ENCODE measurements around the gene FSTL4.

Gene FSTL4

DNA sequence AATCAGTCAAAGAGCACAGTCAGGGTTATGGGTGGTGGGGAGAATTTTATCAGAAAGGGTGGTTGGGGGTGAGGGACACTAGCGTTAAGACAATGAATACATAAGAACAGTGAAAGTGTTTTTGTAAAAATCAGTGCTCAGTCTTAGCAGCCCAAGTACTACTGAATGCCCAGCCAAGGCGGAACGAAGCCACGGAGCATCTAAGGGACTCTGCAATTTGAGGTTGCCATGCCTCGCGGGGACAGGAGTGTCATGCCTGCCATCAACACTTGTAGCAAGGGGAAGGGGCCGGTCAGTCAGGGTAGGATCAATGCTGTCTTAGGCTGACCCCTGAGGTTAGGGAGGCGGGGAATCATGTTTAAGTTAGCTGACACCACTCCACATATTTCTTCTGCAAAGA lies 13.3 kb downstream of the FSTL4 start:
- H3K4me3 ChIP-seq: no peak overlapping the region
- H4K20me1 ChIP-seq: no peaks in the 10 kb centered on the region
- peaks cover 6% of the 10 kb centered on the region; the same call in 1 of the 2 replicates for H3K4me1 ChIP-seq
- H3K27ac ChIP-seq: no peak overlapping the region
- TF ChIP-seq Cebpa-rat (IDR thresholded peaks at IDR 0.05): no peak
- no peaks in the 10 kb centered on the region for H3K9me3 ChIP-seq
- H3K27me3 ChIP-seq: no peaks in the 10 kb centered on the region
- no peak overlapping the region for H3K4me2 ChIP-seq
- no peak overlapping the region for H3K9ac ChIP-seq
- no peaks in the 10 kb centered on the region for H3K36me3 ChIP-seq

DNA sequence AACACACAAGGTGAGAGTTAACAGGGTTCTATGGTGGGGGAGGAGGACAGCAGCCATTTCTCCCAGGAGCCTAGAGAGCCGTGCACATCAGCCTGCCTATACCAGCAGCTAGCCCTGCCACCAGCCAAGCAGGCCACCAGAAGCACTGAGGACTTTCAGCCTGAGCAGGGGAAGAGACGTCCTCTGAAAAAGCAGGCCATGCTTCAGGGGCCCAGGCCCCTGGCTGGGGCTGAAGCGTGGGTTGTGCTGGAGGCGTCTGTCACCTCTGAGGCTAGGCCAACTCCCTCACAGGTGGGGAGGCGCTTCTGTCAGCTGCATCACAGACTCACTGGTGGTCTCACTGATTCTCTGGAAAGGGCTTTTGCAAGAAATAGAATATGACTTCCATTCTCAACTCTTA lies 16.3 kb downstream of the FSTL4 start:
- H3K9me3 ChIP-seq: no peaks in the 10 kb centered on the region
- H3K4me1 ChIP-seq: peaks cover 6% of the 10 kb centered on the region; the same call in 1 of the 2 replicates
- no peak for TF ChIP-seq Cebpa-rat (IDR thresholded peaks at IDR 0.05)
- no peak overlapping the region for H3K27ac ChIP-seq
- H3K9ac ChIP-seq: no peak overlapping the region
- H3K4me3 ChIP-seq: no peak overlapping the region
- no peaks in the 10 kb centered on the region for H4K20me1 ChIP-seq
- no peaks in the 10 kb centered on the region for H3K27me3 ChIP-seq
- no peaks in the 10 kb centered on the region for H3K36me3 ChIP-seq
- no peak overlapping the region for H3K4me2 ChIP-seq

DNA sequence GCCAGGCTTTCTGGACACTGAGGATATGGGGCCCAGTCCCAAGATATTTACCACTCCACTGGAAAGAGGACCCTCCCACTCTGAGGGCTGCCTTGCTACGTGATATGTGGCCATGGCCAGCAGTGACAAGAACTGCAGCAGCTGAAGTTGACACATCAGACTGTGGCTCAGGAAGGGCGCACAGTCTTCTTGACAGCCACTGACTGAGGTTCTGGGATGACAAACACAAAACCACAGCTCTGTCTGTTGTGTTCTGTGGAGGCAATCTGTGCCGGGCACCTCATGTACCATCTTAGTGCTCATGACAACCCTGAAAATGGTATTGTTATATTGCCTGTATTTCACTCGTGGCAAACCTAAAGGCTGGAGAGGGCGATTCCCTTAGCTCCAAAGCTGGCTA lies 16.9 kb downstream of the FSTL4 start:
- Histone ChIP-seq H3K4me1 (peaks cover 6% of the 10 kb centered on the region; the same call in 1 of the 2 replicates), H3K9ac (no peak overlapping the region), H3K9me3 (no peaks in the 10 kb centered on the region), H3K27ac (no peak overlapping the region), H3K27me3 (no peaks in the 10 kb centered on the region), H4K20me1 (no peaks in the 10 kb centered on the region), H3K36me3 (no peaks in the 10 kb centered on the region), H3K4me3 (no peak overlapping the region), H3K4me2 (no peak overlapping the region)
- no peak for TF ChIP-seq Cebpa-rat (IDR thresholded peaks at IDR 0.05)

DNA sequence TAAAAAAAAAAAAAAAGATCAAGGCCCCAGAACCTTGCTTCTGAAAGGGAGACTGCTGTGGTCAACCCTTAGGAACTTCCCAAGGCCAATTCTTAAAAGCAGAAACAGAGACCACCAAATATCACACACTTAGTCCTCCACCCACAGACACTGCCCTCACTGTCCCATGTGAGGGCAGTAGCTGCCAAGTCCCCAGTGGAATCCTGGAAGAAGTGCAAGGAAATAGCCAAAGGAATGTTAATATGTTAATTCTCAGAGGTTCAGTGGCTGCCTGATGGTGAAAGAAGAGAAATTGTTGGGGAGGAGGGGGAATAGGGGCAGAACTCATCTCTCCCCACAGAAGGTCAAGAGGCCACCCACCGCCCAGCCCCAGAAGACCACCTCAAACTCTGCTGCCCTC lies 23.1 kb downstream of the FSTL4 start:
- no peak for TF ChIP-seq Cebpa-rat (IDR thresholded peaks at IDR 0.05)
- H3K9ac ChIP-seq: no peak overlapping the region
- H3K27ac ChIP-seq: no peak overlapping the region
- no peaks in the 10 kb centered on the region for H3K4me1 ChIP-seq
- H3K4me3 ChIP-seq: no peak overlapping the region
- H3K36me3 ChIP-seq: no peaks in the 10 kb centered on the region
- no peaks in the 10 kb centered on the region for H3K9me3 ChIP-seq
- H3K4me2 ChIP-seq: no peak overlapping the region
- H3K27me3 ChIP-seq: no peaks in the 10 kb centered on the region
- H4K20me1 ChIP-seq: no peaks in the 10 kb centered on the region

- no peak overlapping the region for H3K9ac ChIP-seq
- no peaks in the 10 kb centered on the region for H3K27me3 ChIP-seq
- no peak overlapping the region for H3K4me2 ChIP-seq
- TF ChIP-seq Cebpa-rat (IDR thresholded peaks at IDR 0.05): no peak
- no peaks in the 10 kb centered on the region for H3K9me3 ChIP-seq
- no peaks in the 10 kb centered on the region for H4K20me1 ChIP-seq
- no peak overlapping the region for H3K4me3 ChIP-seq
- H3K4me1 ChIP-seq: no peaks in the 10 kb centered on the region
- H3K27ac ChIP-seq: no peak overlapping the region
- no peaks in the 10 kb centered on the region for H3K36me3 ChIP-seq
Observed at GRCh38 chr5:133582971-133583370, 29.4 kb downstream of the FSTL4 start.

DNA sequence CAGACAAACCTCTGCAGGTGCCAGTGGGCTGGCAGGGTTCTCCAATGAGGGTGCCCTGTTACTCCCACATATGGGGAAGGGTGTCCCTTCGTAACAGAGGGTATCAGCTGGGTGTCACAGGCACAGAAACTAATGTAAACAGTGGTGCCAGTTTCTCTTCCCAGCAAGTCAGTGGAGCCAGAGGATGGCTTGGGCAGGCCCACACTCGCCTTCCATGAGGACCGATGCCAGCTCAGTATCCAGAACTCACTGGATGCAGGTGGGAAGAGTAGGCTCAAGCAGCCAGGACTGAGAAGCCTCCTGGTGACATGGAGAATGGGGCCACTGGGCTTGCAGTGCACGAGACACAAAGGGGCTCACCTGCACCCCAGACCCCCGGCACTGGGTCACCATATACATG lies 30.4 kb downstream of the FSTL4 start:
- no peak overlapping the region for H3K4me2 ChIP-seq
- H3K9me3 ChIP-seq: no peaks in the 10 kb centered on the region
- no peaks in the 10 kb centered on the region for H3K36me3 ChIP-seq
- no peak for TF ChIP-seq Cebpa-rat (IDR thresholded peaks at IDR 0.05)
- H3K4me3 ChIP-seq: no peak overlapping the region
- H3K27ac ChIP-seq: no peak overlapping the region
- no peaks in the 10 kb centered on the region for H4K20me1 ChIP-seq
- H3K4me1 ChIP-seq: no peaks in the 10 kb centered on the region
- H3K27me3 ChIP-seq: no peaks in the 10 kb centered on the region
- H3K9ac ChIP-seq: no peak overlapping the region

DNA sequence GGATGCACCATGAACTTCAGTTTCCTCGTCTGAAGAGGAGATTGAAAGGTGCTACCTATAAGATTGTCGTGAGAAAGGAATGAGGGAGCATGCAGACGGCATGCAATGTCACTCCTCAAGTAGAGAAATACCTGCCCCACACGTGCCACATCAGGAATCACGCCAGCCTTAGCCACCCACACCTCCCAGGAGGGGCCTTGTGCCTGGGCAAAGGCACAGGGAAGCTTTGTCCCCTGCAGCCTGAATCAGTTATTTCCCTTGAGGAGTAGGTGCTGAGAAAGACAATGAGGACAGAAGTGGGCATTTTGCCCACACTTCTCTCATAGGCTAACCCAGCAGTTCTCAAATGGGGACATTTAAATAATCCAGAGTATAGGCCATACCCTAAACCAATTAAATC lies 31.0 kb downstream of the FSTL4 start:
- no peaks in the 10 kb centered on the region for H4K20me1 ChIP-seq
- no peaks in the 10 kb centered on the region for H3K9me3 ChIP-seq
- H3K27ac ChIP-seq: no peak overlapping the region
- no peaks in the 10 kb centered on the region for H3K4me1 ChIP-seq
- TF ChIP-seq Cebpa-rat (IDR thresholded peaks at IDR 0.05): no peak
- H3K27me3 ChIP-seq: no peaks in the 10 kb centered on the region
- no peak overlapping the region for H3K4me3 ChIP-seq
- H3K36me3 ChIP-seq: no peaks in the 10 kb centered on the region
- H3K4me2 ChIP-seq: no peak overlapping the region
- no peak overlapping the region for H3K9ac ChIP-seq

GRCh38 chr5:133580618-133581017 lies 31.7 kb downstream of the FSTL4 start:
- Histone ChIP-seq H4K20me1 (no peaks in the 10 kb centered on the region), H3K4me3 (no peak overlapping the region), H3K36me3 (no peaks in the 10 kb centered on the region), H3K27ac (no peak overlapping the region), H3K9ac (no peak overlapping the region), H3K9me3 (no peaks in the 10 kb centered on the region), H3K4me1 (no peaks in the 10 kb centered on the region), H3K4me2 (no peak overlapping the region), H3K27me3 (no peaks in the 10 kb centered on the region)
- no peak for TF ChIP-seq Cebpa-rat (IDR thresholded peaks at IDR 0.05)

GRCh38 chr5:133579766-133580165 lies 32.6 kb downstream of the FSTL4 start:
- no peaks in the 10 kb centered on the region for H3K27me3 ChIP-seq
- H4K20me1 ChIP-seq: no peaks in the 10 kb centered on the region
- H3K4me1 ChIP-seq: no peaks in the 10 kb centered on the region
- H3K4me3 ChIP-seq: no peak overlapping the region
- no peaks in the 10 kb centered on the region for H3K9me3 ChIP-seq
- no peak for TF ChIP-seq Cebpa-rat (IDR thresholded peaks at IDR 0.05)
- H3K36me3 ChIP-seq: no peaks in the 10 kb centered on the region
- no peak overlapping the region for H3K27ac ChIP-seq
- no peak overlapping the region for H3K4me2 ChIP-seq
- no peak overlapping the region for H3K9ac ChIP-seq

DNA sequence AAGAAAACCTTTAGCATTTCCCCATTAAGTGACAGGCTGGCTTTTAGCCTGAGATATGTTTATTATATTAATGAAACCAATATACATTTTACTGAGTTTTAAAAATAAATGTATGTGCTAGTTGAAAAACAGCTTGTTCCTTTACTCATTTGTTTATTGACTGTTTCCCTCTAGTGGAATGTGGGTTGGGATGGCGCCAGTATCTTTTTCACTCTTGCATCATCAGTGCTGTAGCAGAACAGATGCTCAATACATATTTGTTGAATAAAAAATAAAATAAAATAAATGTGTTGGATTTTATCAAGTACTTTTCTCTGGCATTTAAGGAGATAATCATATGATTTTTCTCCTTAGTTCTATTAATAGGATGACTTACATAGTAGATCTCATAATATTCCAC lies 43.0 kb downstream of the FSTL4 start:
- no peak overlapping the region for H3K4me3 ChIP-seq
- H3K27ac ChIP-seq: no peak overlapping the region
- no peak for TF ChIP-seq Cebpa-rat (IDR thresholded peaks at IDR 0.05)
- no peak overlapping the region for H3K4me2 ChIP-seq
- H3K9me3 ChIP-seq: peaks cover 15% of the 10 kb centered on the region
- H3K27me3 ChIP-seq: no peaks in the 10 kb centered on the region
- H3K9ac ChIP-seq: no peak overlapping the region
- H4K20me1 ChIP-seq: 0 out of 2 replicates have a peak, but pooled peaks cover 5% of the 10 kb centered on the region
- no peaks in the 10 kb centered on the region for H3K36me3 ChIP-seq
- no peaks in the 10 kb centered on the region for H3K4me1 ChIP-seq

DNA sequence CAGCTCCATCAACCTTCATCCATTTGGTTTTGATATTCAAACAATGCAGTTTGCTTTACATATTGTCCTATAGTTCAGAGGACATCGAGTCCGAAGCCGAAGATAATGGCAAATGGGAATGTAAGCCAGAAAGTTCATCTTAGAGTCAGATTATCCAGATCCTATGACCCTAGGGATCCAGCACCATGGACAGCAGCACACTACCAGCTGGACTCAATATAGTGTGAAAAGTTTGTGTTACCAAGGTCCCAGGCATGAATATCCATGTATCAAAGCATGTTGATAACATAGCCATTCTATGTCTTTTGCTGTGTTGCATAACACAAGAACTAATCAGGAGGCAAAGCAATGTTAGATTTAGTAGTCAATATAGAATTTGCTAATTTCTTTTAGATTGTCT lies 46.3 kb downstream of the FSTL4 start:
- Histone ChIP-seq H3K4me1 (no peaks in the 10 kb centered on the region), H3K36me3 (no peaks in the 10 kb centered on the region), H3K9me3 (no peaks in the 10 kb centered on the region), H3K4me3 (no peak overlapping the region), H3K9ac (no peak overlapping the region), H4K20me1 (0 out of 2 replicates have a peak, but pooled peaks cover 5% of the 10 kb centered on the region), H3K27me3 (no peaks in the 10 kb centered on the region), H3K27ac (no peak overlapping the region), H3K4me2 (no peak overlapping the region)
- TF ChIP-seq Cebpa-rat (IDR thresholded peaks at IDR 0.05): no peak
